Measurements from ENCODE around the gene VTI1A. TPM values are rescaled to one million over a fixed set of nuclear protein-coding genes. Genes with fewer than 3 reads are reported as not detected.

The VTI1A gene
- total and polyA plus RNA-seq, 2 of the 4 experiments (the other 2 are of a cell fraction), result 9.7 to 24.9 TPM

DNA sequence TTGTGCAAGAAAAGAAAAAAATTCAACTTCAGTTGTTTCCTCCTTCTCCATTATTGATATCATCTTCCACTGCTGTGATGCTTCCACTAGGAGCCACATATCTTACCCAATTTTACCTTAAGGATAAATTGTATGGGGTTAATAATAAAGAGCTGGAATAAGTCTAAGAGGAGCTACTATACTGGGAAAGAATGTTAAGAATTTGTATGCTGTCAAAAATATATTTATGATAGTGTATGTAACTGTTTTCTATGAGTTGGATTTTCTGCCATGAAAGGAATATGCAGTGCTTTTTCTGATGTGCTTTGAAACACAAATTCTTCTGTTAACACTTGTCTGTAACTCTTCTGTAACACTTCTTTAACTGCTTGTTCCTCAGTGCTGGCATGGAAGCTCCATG lies 219.1 kb downstream of the VTI1A start:
- H3K36me3 ChIP-seq (ENCODE audit: control insufficient read depth, insufficient read depth, low read length), result 0 out of 2 replicates have a peak, but pooled peaks cover 1% of the 10 kb centered on the region
- no peak overlapping the region for H3K4me2 ChIP-seq (ENCODE audit: low read depth, low read length)
- BruUV-seq (replicated peaks), result no TSS peak
- DNase-seq (no peak), ATAC-seq (ENCODE audit: low read depth) (no peak)
- dilution Hi-C loops (cut with HindIII; ENCODE audit: low sequenced_read_pairs, unreplicated experiment) (no loop called here), intact Hi-C loops (cut with micrococcal nuclease) (no loop called here), in situ Hi-C loops (cut with MboI; ENCODE audit: low sequenced_read_pairs) (no loop called here)
- H2BK5ac ChIP-seq (ENCODE audit: low read depth, low read length, poor library complexity, severe bottlenecking), result no peak overlapping the region
- no peak overlapping the region for H2BK20ac ChIP-seq (ENCODE audit: low read depth, low read length)
- no peak overlapping the region for H4K5ac ChIP-seq (ENCODE audit: low read depth, low read length)
- H2AFZ ChIP-seq (replicated peaks; ENCODE audit: low read length, poor library complexity), result no peak overlapping the region
- no peaks in the 10 kb centered on the region for H3K79me1 ChIP-seq (ENCODE audit: low read depth in 1 of 2, low read length in 2 of 2)
- H3K18ac ChIP-seq (ENCODE audit: low read depth, low read length), result no peak overlapping the region
- H2AK9ac ChIP-seq (replicated peaks; ENCODE audit: low read depth, low read length, poor library complexity), result no peak overlapping the region
- no peak overlapping the region for H3K9ac ChIP-seq (ENCODE audit: low read depth, low read length)
- H3K9me1 ChIP-seq (ENCODE audit: insufficient read depth, low read length), result 0 out of 2 replicates have a peak, but pooled peaks cover 3% of the 10 kb centered on the region
- no peak overlapping the region for H3K23ac ChIP-seq (ENCODE audit: low read depth, low read length)
- no peak overlapping the region for H2AK5ac ChIP-seq (ENCODE audit: low read depth, low read length)
- no peak overlapping the region for H3K4ac ChIP-seq (ENCODE audit: low read depth, low read length)
- H3K56ac ChIP-seq (ENCODE audit: extremely low read depth, insufficient read depth, low read length), result no peak overlapping the region
- ChIA-PET POLR2A (ENCODE audit: unreplicated experiment) (interaction anchor here (0.6 kb wide), 1 partner anchor 15 kb away, joined by 5 read pairs; no protein-coding TSS in a partner anchor), CTCF (interaction anchor here (0.7 kb wide), 1 partner anchor 1943 kb away, joined by 3 read pairs; no protein-coding TSS in a partner anchor)
- H3K27ac ChIP-seq (ENCODE audit: insufficient read depth, low read length), result no peak overlapping the region
- H4K8ac ChIP-seq (ENCODE audit: low read depth in 2 of 2, low read length in 2 of 2), result no peak overlapping the region
- no peaks in the 10 kb centered on the region for H3K9me3 ChIP-seq (ENCODE audit: control insufficient read depth, insufficient read depth, low read length)
- no peak overlapping the region for H2BK15ac ChIP-seq (ENCODE audit: low read depth, low read length)
- no peak for TF ChIP-seq FOS (IDR thresholded peaks at IDR 0.05; ENCODE audit: low read depth, low read length)
- TF ChIP-seq MAFK (IDR thresholded peaks at IDR 0.05; ENCODE audit: low read depth, low read length), result no peak
- TF ChIP-seq NFE2L2 (IDR thresholded peaks at IDR 0.05; ENCODE audit: low read depth, low read length), result no peak
- TF ChIP-seq SMC3 (IDR thresholded peaks at IDR 0.05; ENCODE audit: low read depth, low read length), result no peak
- TF ChIP-seq, protein P1, sequence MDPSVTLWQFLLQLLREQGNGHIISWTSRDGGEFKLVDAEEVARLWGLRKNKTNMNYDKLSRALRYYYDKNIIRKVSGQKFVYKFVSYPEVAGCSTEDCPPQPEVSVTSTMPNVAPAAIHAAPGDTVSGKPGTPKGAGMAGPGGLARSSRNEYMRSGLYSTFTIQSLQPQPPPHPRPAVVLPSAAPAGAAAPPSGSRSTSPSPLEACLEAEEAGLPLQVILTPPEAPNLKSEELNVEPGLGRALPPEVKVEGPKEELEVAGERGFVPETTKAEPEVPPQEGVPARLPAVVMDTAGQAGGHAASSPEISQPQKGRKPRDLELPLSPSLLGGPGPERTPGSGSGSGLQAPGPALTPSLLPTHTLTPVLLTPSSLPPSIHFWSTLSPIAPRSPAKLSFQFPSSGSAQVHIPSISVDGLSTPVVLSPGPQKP (IDR thresholded peaks at IDR 0.05; ENCODE audit: borderline replicate concordance, low read depth, low read length), result no peak
- TF ChIP-seq, protein P2, sequence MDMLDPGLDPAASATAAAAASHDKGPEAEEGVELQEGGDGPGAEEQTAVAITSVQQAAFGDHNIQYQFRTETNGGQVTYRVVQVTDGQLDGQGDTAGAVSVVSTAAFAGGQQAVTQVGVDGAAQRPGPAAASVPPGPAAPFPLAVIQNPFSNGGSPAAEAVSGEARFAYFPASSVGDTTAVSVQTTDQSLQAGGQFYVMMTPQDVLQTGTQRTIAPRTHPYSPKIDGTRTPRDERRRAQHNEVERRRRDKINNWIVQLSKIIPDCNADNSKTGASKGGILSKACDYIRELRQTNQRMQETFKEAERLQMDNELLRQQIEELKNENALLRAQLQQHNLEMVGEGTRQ (IDR thresholded peaks at IDR 0.05; ENCODE audit: low read depth, low read length), result no peak
- TF ChIP-seq RFX5 (IDR thresholded peaks at IDR 0.05; ENCODE audit: low read depth, low read length), result no peak
- no peak overlapping the region for H3K4me3 ChIP-seq (ENCODE audit: insufficient read depth, low read depth, low read length)
- no peak overlapping the region for H4K91ac ChIP-seq (ENCODE audit: insufficient read depth, low read depth, low read length)
- H4K20me1 ChIP-seq (ENCODE audit: insufficient read depth, low read length), result no peaks in the 10 kb centered on the region
- no peak overlapping the region for H3K14ac ChIP-seq (replicated peaks; ENCODE audit: low read depth, low read length)
- H2BK120ac ChIP-seq (ENCODE audit: low read depth, low read length), result no peak overlapping the region
- H3K27me3 ChIP-seq (ENCODE audit: control insufficient read depth, insufficient read depth, low read length), result no peaks in the 10 kb centered on the region
- H3K4me1 ChIP-seq (ENCODE audit: control insufficient read depth, insufficient read depth, low read length), result peaks cover 2% of the 10 kb centered on the region; the same call in 1 of the 2 replicates

All from IMR-90 (cell line).